Measurements from ENCODE around the gene NAP1L1. TPM values are rescaled to one million over a fixed set of nuclear protein-coding genes. Genes with fewer than 3 reads are reported as not detected.
A peak's percentile ranks its signal among the peaks of the same experiment; 100 is the strongest.

NAP1L1 gene
- total RNA-seq, 1 donor from 2014 or later = 64.0 TPM

DNA sequence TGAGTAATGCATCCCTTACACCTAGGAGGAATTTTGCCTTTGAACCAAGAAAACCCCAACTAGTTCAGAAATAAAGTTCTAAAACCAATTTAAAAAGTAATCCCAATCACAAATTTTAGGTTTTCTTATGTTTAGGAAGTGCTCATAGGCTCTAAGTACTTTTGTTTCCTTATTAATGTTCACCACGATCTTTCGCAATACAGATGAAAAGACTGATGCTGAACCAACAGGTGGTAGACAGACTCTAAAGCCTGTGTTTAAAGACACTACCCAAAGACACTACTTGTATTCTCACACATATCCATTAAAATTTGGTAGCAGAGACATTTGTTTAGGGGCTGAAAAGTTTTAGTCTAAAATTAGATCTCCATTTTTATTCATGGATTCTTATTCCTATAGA, 42.3 kb downstream of the NAP1L1 start:
- ATAC-seq (no peak), DNase-seq (ENCODE audit: low spot score) (no peak)

DNA sequence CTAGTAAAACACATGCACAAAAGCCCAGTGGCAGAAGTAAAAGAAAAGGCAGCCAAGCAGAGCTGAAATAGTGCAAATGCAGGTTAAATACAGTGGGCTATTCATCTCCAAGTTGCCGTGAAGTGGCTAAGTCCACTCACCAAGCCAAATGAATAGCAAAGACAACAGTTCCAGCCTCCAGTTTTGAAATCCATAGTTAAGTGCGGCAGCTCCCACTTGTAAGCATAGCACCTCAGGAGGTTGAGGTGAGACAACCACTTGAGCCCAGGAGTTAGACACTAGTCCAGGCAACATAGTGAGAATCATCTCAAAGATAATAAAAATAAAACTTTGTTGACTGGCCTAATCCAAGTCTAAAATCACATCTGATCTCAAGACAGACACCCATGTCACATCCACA, 43.1 kb downstream of the NAP1L1 start:
- no peak for DNase-seq (ENCODE audit: low spot score)

DNA sequence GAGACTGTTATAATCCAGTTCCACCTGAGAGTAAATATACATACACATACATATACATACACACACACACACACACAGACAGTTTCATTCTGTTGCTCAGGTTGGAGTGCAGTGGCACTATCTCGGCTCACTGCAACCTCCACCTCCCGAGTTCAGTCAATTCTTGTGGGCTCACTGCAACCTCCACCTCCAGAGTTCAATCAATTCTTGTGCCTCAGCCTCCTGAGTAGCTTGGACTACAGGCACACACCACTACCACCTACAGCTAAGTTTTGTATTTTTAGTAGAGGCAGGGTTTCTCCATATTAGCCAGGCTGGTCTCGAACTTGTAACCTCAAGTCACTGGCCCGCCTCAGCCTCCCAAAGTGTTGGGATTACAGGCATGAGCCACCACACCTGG, 44.0 kb downstream of the NAP1L1 start:
- DNase-seq (ENCODE audit: low spot score) = no peak
- ATAC-seq = no peak

More for the DNA sequence above, 43.1 kb downstream of the NAP1L1 start:
- no peak for ATAC-seq

DNA sequence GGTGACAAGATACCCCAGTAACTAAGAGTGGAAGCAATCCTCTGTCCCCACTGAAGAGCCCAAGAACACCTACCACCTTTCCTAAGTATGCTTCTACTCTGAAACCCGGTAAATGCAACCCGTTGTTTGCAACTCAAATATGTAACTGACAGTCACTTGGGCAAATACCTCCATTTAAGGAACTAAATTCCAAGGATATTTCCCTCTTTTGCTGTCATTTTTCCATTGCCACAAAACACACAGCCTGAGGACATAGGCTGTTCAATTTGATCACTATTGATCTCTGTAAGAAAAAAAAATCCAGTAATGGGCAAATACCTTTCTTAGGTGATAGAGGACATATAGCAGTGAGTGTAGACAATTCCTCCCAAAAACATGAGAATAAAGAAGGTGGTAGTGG, 46.3 kb downstream of the NAP1L1 start:
- no peak for DNase-seq (ENCODE audit: low spot score)
- ATAC-seq = no peak

DNA sequence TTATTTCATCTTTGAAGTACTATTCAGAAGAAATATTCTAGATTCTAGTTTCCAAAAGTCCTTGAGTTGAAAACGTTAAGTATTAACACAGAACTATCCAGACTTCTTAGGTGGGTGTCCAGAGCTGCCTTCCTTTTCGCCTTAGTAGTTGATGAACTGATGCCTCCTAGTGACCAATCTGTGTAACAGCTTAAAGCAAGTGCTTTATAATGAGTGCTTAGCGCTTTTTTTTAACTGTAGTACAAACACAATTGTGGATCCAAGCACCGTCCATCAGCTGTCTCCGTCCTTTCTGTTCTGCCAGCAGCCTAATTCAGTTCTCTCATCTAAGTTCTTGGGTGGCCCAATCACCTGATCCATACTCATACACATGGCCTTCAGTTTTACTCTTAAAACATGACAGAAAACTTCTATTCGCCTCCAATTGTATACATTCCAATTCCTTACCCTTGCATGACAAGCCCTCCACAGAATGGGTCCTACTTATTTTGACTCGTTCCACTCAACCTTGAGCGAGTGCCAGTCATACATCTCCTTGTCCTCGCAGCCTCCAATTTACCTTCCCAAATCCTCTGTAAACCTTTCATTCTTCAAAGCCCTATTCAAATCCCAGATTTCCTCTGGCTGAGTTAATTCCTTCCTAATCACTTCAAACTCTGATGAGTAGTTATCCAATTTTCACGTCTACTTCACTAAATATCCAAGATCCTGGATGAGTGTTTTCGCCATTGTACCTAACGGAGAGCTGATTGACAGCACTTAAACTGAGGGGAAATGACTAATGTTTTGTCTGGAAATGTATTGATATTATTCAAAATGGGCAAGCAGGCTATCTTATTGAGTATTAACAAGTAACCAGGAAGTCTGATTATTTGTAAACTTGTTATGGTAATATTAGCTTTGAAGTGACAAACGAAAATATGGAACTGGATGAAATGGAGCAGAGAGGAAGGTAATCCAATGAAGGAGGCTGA, 47.1 kb downstream of the NAP1L1 start:
- DNase-seq (ENCODE audit: low spot score) = no peak
- ATAC-seq = peak; percentile 88

DNA sequence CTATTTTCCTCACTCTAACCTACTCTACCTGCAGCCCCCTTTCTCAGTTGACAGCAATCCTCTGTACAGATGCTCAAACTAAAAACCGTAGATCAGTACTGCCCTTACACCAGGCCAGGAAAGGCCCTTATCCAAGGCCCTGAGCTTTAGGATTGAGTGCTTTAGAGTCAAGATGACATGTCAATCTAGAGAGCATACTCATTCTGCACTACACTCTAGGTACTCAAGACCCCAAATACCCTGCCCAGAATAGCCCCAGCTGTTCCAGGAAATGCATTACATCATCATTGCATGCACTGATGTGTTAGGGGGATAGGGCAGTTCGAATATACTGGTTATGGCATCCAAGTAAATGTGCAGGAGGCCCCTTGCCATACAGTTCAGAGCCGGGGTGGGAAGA, 49.4 kb downstream of the NAP1L1 start:
- no peak for ATAC-seq
- no peak for DNase-seq (ENCODE audit: low spot score)

DNA sequence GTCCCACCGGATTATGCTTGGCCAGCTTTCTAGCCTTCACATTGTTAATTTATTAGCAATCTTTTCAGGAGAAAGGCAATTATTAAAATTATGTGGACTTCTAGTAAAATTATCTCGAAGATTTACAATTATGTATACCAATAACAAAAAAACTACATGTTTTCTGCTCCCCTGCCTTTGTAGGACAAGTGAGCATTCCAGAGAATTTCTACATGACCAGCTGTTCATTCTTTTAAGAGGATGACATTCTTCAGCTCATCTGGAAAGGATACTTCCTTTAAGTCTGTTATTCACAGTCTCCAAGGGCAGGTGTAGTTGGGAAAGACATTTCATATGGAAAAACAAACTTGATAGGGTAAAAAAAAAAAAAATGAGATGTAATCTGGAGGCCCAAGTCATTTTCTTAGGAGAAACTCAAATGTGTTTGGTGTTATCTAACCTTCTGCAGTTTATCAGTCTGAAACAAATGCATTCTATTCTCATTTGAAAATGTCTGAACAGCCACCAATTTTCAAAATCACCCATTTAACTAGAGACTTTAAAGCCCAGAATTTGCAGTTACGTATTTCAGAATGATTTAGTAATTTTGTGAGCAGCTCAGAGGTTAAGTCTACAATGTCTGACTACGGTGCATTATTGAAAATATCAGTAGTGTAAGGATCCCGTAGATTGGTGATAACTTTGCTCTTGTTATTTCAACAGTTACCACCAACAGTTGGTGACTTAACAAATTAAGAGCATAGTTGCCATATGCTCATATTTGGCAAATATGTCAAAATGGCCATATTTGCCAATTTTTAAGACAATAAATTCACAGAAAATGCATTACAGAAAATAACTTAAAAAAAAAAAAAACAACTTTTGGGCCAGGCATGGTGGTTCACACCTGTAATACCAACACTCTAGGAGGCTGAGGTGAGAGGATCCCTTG, 51.1 kb downstream of the NAP1L1 start:
- ATAC-seq = no peak
- DNase-seq (ENCODE audit: low spot score) = no peak

DNA sequence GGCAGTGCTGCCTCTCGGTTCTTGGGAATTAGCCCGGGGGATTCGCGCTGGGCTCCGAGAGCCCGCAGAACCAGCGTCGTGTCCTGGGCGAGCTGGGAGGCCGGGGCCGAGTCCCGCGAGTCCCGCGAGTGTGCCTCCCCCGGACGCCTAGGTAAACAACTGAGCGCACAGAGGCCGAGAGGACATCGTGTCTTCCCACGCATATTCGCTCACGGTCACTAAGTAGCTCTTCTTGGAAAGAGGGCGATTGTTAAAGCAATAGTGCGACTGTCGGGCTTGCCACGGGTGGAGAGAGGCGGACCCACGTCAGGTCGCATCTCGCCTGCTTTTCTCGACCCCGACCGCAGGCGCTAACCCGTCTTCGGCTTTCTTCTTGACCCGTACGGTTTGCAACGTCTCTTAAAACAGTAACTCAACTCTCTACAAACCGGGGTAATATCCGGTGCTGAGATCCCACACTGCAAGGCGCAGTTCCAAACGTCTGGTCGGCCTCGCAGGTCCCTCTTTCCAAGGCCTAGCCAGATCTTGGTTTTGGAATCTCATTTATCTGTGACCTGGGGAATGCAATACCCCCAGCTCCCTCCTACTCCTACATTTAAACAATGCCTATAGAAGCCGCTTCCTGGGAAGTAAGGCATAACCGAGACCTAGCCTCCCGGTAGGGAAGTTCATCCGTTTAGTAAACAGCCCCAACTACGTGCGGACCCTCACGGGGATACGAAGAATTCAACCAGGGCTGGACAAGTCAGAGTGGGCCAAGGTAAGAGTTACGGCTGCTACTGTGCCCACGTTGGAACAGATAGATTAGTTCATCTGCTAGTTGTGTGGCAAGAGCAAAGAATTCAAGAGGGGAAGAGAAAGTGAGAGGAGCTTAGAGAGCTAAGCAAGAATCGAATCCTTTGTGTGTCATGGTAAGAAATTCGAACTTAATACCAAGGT, 52.2 kb downstream of the NAP1L1 start:
- ATAC-seq (peak; percentile 59), DNase-seq (ENCODE audit: low spot score) (no peak)

DNA sequence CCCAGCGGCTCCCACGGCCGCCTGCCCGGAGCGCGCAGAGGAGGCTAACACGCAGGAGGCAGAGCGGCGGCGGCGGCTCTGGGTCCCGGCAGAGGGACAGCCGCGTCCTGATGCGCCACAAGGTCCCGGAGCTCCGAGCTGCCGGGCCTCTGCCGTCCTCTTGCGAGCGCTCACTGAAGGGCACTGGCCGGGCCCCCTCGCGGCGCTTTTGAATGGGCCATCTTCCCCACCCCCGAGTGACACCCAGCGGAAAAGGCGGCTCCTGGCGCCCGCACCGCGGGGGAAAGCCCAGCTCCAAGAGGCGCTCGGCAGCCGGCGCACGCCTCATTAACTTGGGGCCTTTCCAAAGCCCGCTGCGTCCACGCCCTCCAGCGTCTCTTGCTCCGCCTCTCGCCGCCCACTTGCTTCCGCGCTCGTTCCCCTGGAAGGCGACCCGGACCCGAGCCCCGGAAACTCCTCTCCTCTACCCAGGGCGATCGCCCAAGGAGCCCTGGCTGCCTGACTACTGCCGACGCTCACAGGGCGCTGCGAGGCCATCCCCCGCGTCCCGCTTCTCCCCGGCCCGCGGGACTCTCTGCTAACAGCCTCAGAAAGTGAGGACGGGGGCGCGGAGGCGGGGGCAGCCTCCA, 53.0 kb downstream of the NAP1L1 start, which contains the start of gene PHLDA1:
Gene PHLDA1, minus strand, starts transcription at position 363 of the 629 bp plus-strand sequence.
- peak; percentile 89 for ATAC-seq
- DNase-seq (ENCODE audit: low spot score) = peak; percentile 98

DNA sequence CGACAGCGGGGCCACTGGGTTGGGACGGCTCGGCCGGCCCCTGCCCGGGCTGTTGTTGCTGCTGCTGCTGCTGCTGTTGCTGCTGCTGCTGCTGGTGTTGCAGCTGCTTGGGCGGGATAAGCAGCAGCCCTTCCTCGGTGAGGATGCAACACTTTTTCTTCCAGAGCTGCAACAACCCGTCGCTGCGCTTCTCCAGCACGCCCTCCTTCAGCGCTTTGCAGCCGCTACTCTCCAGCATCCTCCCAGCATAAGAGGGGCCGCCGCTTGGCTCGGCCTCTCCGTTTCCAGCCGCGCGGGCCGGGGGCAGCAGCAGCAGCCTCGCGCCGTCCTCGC, 53.4 kb downstream of the NAP1L1 start:
- ATAC-seq = peak; percentile 11
- no peak for DNase-seq (ENCODE audit: low spot score)

DNA sequence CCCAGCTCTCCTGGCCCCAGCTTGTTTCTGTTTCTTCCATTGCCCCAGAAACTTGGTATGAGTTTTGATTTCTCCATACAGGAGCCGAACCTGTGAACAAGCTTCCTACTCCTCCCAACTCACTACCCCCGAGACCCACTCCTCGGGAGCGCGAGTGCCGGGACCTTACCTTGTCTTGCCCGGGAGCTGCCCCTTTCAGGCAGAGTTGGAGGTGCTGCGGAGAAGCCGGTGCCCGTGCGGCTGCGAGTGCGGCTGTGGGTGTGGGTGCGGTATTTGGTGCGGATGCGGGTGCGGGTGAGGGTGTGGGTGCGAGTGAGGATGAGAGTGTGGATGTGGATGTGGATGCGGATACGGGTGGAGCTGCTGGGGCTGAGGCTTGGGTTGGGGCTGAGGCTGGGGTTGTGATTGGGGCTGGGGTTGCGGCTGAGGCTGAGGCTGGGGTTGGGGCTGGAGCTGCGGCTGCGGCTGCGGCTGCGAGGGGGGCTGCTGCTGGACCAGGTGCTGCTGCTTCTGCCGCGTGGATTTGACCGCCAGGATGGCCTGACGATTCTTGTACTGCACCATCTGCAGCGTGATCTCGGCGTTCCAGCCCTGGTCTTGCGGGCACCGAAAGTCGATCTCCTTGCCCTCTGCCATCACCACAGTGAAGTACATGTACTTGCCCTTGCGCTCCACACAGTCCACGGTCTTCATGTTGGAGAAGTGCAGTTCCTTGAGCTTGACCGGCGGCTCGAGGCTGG, 54.0 kb downstream of the NAP1L1 start:
- ATAC-seq (no peak), DNase-seq (ENCODE audit: low spot score) (peak; percentile 52)

DNA sequence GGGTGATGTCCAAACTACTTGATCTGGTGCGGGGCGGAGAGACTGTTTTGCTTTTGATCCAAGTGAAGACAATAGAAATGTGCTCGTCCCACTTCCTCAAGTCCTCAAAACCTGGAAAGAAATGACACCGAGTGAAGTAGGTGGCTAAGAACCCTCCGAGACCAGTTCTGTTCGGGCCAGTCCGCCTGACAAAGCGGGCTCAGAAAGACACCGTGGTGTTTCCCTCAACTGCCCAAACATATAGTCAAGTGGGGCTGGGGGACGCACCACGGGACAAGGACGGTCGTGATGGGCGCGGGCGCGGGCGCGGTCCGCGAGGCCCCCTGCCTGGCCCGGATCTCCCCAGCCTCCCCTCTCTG, 54.5 kb downstream of the NAP1L1 start:
- ATAC-seq (no peak), DNase-seq (ENCODE audit: low spot score) (no peak)

DNA sequence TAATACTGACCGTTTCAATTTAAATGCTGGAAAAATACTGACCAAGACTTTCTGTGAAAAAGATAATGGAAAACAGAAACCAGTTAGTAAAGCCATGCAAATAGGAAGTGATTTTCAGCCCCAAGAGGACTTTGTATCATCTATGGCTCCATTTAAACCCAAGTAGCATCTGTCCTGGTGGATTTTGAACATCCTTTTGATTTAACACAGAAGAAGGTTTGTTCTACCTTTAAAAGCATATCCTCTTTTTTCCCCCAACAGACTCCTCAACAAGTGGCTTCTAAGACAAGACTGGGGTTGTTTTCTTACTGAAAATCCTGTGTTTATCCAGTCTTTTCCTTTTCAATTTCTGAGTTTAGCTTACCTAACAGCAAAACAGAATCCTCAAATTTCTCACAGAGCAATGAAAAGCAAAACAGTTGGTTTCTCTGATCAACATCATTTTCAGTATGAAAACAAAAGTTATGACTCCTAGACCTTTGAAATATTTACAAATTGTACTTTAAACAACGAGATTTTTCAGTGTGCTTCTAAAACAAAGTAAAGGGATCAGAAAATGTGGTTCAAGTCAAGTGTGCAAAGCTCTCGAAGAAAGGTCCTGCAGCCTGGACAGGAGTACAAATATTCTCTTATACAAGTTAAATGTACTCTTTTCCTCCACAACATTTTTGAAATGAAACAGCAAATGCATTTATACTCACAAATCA, 55.8 kb downstream of the NAP1L1 start:
- no peak for DNase-seq (ENCODE audit: low spot score)
- ATAC-seq = no peak

DNA sequence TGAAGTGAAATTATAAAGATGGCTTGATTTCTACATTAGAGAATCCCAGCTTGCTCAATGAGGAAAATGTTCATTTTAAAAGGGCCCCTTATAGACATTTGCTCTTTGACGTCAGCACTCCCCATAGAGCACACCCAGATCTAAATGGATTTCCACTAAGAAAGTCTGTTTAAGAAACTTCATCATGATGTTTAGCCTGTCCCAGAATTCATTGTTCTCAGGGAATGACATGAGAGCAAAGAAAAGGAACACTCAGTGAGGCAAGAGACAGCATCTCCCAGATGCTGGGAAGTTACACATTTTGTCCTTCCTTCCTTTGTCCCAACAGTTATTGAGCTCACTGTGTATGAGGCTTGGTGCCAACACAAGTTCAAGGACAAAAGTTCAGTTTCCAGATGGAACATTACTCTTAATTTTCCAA, 57.8 kb downstream of the NAP1L1 start:
- ATAC-seq (no peak), DNase-seq (ENCODE audit: low spot score) (no peak)

DNA sequence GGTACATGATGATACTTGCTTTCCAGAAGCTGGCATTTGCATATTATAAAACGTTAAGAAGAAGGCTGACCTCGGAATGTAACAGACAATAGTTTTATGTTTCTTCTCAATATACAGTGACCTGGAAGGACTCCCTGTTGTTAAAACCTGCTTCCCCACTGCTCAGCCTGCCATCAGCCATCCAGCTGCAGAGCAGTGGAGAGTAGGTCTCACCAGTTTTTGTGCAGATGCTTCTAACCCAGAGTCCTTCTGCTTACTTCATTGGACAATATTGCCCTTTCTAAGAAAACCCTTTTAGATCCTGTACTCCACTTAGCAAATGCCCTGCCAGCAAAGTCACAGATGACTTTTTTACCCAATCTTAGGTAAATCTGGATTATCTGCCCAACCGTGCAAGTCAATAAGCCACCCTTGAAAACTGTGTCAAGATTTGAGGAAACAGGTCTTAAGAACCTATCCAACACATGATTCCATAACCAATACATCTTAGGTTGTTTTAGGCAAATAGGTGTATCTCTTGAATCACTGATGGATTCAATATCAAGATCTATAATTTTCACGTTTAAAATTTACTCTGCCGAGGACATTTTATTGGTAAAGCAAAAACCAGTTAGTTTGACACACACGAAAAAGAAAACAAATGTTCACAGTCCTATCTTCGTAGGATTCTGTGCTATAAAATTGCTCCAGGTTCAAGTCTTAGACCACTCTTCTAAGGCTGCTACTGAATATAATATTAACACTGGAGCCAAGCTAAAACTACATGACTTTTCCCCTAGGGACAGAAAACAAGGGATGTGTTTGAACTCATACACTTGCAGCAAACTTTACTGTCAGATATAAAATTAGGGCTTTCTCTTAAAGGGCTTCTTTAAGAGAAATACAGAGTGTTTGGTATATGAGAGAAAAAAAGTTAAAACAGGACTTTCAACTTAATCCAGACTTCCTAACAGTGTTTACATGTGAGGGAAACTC, 58.6 kb downstream of the NAP1L1 start:
- ATAC-seq = no peak
- no peak for DNase-seq (ENCODE audit: low spot score)

DNA sequence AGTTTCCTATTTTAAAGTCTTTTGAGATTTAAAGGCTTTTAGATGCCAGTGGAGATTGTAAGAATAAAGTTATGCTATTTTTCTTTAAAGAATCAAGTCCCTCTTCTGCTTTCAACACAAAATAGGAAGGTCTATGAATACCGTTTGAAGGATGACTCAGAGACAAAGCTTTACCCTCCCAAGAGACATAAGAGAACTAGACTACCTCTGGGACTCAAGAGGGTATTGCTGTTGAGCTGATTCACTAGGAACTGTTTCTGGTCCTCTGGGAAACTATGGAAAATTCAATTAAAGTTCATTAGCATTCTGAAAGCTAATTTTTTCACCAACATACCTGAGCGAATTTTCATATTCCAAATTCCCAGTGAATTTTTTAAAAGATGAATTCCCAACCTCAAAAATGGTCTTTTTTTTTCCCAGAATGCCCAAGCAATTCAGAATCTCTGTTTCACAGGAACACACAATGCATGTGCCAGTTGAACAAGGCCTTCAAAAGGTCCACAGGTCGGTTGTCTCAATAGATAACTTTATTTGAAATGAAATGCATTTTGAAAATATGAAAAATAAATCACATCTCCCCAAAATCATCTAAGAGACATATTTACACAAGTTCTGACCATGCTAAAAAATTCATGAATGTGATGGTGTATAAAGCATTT, 59.4 kb downstream of the NAP1L1 start:
- ATAC-seq = no peak
- no peak for DNase-seq (ENCODE audit: low spot score)

All from left lobe of liver (tissue), 2 donors.